Cardiac fibroblast (primary cell): ENCODE results near the gene TCF4.
"Not testable (repeated sequence)": the region's sequence is repeated elsewhere in the genome, so short reads cannot be mapped to it uniquely, and the experiment has no call there.

Experiments used
- DNase-seq, 2 donors: peaks; one replicate each; pipeline versions ENCODE4 v3.0.0 to v3.0.0-alpha.2; 2010; ENCODE audit warnings: low read depth in 2 of 2
- H3K4me3 ChIP-seq, 2 donors: replicated peaks in 1 of 2; 1 replicate in 1 of 2; 2 replicates in 1 of 2; pipeline ENCODE4 v1.5.1; 2011; ENCODE audit warnings: low read depth in 2 of 2, low read length in 2 of 2, mild to moderate bottlenecking in 2 of 2, moderate library complexity in 1 of 2
- TF ChIP-seq, protein P1 (sequence below): IDR thresholded peaks from one replicate; pipeline ENCODE4 v1.5.1; 2011; ENCODE audit warnings: low read depth, mild to moderate bottlenecking, low read length, inconsistent platforms

TCF4 gene

DNA sequence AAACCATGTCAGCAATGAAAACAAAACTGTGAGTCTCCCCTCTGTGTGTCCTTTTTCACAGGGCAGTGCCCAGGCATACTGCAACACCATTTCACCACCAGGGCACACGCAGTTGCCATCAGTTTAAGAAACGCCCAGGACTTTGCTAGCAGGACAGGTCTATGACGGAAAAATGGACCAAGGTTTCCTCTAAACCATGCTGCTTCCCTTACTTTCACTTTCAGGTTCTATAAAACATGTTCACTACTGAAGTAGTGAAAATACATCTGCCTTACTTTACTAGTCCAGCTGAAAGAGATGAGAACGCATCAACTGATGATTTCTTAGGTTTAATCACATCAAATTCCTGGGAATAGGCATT lies 110.5 kb downstream of the TCF4 start:
- peak; percentile 72 to 73 for DNase-seq
- TF ChIP-seq, protein P1, sequence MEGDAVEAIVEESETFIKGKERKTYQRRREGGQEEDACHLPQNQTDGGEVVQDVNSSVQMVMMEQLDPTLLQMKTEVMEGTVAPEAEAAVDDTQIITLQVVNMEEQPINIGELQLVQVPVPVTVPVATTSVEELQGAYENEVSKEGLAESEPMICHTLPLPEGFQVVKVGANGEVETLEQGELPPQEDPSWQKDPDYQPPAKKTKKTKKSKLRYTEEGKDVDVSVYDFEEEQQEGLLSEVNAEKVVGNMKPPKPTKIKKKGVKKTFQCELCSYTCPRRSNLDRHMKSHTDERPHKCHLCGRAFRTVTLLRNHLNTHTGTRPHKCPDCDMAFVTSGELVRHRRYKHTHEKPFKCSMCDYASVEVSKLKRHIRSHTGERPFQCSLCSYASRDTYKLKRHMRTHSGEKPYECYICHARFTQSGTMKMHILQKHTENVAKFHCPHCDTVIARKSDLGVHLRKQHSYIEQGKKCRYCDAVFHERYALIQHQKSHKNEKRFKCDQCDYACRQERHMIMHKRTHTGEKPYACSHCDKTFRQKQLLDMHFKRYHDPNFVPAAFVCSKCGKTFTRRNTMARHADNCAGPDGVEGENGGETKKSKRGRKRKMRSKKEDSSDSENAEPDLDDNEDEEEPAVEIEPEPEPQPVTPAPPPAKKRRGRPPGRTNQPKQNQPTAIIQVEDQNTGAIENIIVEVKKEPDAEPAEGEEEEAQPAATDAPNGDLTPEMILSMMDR: peak; percentile 27
- H3K4me3 ChIP-seq: peak overlapping the region; percentile 44 to 60

DNA sequence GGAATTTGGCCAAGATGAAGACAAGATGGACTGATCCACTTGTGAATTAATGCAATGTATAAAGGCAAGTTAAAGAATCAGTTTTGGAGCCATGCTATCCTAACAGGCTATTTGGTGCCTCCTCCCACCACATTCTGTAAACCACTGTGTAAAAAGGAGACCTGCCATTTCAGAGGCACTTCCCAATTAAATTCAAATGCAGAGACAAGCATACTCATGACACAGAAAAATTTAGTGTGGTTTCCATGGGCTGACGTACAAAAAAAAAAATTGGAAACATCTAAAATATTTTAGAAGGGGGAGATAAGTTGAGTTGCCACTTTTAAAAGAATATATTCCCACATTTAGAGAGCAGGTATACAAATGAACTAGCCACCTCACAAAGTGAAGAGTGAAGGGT lies 112.1 kb downstream of the TCF4 start:
- no peak for DNase-seq
- no peak overlapping the region for H3K4me3 ChIP-seq
- TF ChIP-seq, protein P1: no peak

DNA sequence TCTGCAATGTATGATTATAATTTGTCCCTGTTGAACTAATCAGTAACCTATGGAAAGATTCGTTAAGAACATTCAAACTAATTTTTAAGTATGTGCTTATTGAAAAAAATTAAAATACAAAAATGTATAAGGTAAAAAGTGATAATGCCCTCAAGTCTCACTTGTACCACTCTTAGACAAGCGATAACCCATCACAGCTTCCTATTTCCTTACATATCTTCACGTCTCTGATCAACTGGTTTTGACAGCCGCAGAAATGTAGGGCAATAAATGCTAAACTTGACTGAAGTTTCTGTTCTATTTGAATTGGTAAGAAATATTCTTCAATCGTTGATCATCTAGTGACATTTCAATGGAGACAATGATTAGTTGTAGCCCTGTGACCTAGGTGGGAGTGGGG lies 112.5 kb downstream of the TCF4 start:
- TF ChIP-seq, protein P1: no peak
- DNase-seq: no peak
- H3K4me3 ChIP-seq: no peak overlapping the region

DNA sequence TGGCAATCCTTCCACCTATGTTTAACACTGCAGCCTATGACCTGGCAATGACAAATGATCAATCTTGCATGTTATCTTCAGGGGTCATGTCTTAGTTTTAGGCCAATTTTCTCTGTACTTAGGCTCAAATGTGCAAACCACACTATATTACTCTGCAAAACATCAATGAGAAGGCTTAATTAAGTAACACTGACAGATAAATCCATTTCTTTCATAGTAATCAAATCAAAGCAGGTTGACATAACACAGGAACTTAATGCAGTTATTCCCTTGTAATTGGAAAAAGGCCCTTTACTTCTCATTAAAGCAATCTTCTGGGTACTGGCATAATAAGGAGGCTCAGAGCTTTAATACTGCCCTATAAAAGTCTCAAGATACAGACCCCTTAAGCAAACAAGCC lies 114.4 kb downstream of the TCF4 start:
- no peak overlapping the region for H3K4me3 ChIP-seq
- DNase-seq: no peak
- TF ChIP-seq, protein P1: no peak

DNA sequence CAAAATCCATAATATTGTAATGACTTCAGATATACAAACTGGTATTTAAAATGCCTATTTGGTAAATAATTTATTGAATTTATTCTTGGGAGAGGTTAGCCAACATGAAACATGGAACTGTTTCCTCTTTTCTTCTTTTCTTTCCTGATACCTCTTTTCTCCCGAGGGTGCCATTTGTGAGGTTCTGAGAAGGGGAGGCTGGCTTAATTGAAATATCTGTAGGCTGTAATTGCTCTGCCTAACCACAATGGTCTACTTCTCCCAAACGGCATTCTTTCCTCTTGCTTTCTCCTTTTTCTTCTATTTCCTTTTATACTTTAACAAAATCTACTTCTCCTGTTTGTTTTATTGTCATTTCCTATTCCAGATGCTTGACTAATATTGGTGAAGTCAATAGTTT lies 114.9 kb downstream of the TCF4 start:
- no peak overlapping the region for H3K4me3 ChIP-seq
- DNase-seq: no peak
- TF ChIP-seq, protein P1: no peak

DNA sequence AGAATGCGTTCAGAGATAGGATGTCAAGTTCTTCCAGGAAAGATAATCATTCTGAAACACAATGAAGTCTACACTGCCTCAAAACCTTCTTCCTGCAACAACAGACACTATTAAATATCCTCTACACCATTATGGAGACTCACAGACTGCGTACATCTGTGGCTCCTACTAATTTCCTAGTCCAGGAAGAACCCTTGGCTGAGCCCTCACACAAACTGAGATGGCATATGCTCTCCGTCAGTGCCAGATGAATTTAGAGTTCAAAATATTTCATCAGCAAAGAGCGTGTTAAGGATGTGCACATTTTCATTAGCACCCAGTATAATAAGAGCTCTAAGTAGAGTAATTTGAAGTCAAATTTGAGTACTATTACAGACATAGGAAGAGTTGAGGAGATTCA lies 117.2 kb downstream of the TCF4 start:
- H3K4me3 ChIP-seq: no peak overlapping the region
- DNase-seq: no peak
- TF ChIP-seq, protein P1: no peak

DNA sequence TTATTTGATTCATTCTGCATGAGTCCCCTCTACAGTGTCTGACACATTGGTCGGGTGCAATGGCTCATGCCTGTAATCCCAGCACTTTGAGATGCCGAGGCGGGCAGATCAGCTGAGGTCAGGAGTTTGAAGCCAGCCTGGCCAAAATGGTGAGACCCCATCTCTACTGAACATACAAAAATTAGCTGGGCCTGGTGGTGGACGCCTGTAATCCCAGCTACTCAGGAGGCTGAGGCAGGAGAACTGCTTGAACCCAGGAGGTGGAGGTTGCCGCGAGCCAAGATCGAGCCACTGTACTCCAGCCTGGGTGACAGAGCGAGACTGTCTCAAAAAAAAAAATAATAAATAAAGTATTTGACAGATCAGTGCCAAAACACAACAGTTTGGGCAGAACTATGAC lies 118.9 kb downstream of the TCF4 start:
- DNase-seq, H3K4me3 ChIP-seq: not testable (repeated sequence)

DNA sequence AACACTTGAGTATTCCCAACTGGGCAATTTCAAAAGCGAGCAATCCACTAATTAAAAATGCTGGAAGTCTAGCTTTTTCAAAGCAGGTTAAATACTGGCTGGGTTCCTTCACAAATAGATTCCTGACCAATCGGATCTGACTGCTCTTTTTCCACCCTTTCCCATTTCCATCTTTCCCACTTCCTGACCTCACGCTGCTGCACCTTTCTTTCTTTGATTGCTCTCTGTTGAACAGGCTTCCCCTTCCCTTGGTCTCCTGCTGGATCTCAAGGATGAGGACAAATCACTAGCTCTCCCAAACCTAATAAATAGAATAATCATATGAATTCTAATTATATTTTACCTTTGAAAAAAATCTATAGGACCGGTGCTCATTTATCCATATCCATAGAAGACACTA lies 121.2 kb downstream of the TCF4 start:
- TF ChIP-seq, protein P1: no peak
- DNase-seq: no peak
- no peak overlapping the region for H3K4me3 ChIP-seq
